Esophagus squamous epithelium (tissue), 5 donors: ENCODE data around the gene BIRC7. TPM values are rescaled to one million over a fixed set of nuclear protein-coding genes. Genes with fewer than 3 reads are reported as not detected.

Experiments used
- DNase-seq: peaks from one replicate; lab custom pipeline; 2025; lab: John Stamatoyannopoulos, UW
- H3K27ac ChIP-seq, 4 donors: fragments of 200-600 bp; sonication (generic); one replicate each; pipeline ENCODE4 v1.5.1; 2016 to 2019; ENCODE audit warnings: mild to moderate bottlenecking in 1 of 4
- H3K27me3 ChIP-seq, 4 donors: fragments of 200-600 bp; sonication (generic); 1 replicate in 3 of 4; 2 replicates in 1 of 4; pipeline versions ENCODE4 v1.5.1 to v1.6.0; 2017 to 2021; ENCODE audit warnings: antibody characterized with exemption in 1 of 4
- H3K36me3 ChIP-seq, 3 donors: fragments of 200-600 bp; sonication (generic); one replicate each; pipeline ENCODE4 v1.5.1; 2016 to 2019
- H3K4me1 ChIP-seq, 3 donors: fragments of 200-600 bp; sonication (generic); one replicate each; pipeline ENCODE4 v1.5.1; 2017 to 2019
- H3K4me3 ChIP-seq, 4 donors: fragments of 200-600 bp; sonication (generic); 1 replicate in 3 of 4; 2 replicates in 1 of 4; pipeline ENCODE4 v1.5.1; 2016 to 2019; ENCODE audit warnings: mild to moderate bottlenecking in 2 of 4, moderate library complexity in 1 of 4
- H3K9me3 ChIP-seq, 3 donors: fragments of 200-600 bp; sonication (generic); one replicate each; pipeline ENCODE4 v1.5.1; 2016 to 2019
- POLR2A ChIP-seq, 4 donors: fragments of 450-650 bp; IDR thresholded peaks; one replicate each; pipeline ENCODE4 v1.6.1; 2017; ENCODE audit warnings: antibody characterized with exemption in 4 of 4, mild to moderate bottlenecking in 4 of 4, moderate library complexity in 3 of 4
- WGBS, 2 donors: methylation state at CpG; one replicate each; pipeline ENCODE4 v1.1.5; 2018; 5-methylcytosine and 5-hydroxymethylcytosine counted together
- intact Hi-C: fragments of 100-400 bp; cut with DNase I; formaldehyde crosslinking; loops from one replicate; pipeline ENCODE4 v1.15.0; 2022
- total RNA-seq, 4 donors: library from RNA; depleted of rRNA; stranded (reverse); fragments of >200 nt; gene quantifications; one replicate each; pipeline ENCODE4 v1.1.0, GENCODE V29; 2016
- TF ChIP-seq, protein P1 (sequence below), 6 experiments: fragments of 450-650 bp in 4 of 6; fragments of 200-600 bp in 2 of 6; sonication (generic) in 2 of 6; IDR thresholded peaks; one replicate each; pipeline ENCODE4 v1.5.1; 2016 to 2019; ENCODE audit warnings: antibody characterized with exemption in 6 of 6, mild to moderate bottlenecking in 4 of 6, moderate library complexity in 4 of 6
- donor health status: DM: yes; HTN: yes; CAD: no.

BIRC7 gene
- total RNA-seq, 4 donors from 2014 or later = 0.57 TPM; not detected in 3

DNA sequence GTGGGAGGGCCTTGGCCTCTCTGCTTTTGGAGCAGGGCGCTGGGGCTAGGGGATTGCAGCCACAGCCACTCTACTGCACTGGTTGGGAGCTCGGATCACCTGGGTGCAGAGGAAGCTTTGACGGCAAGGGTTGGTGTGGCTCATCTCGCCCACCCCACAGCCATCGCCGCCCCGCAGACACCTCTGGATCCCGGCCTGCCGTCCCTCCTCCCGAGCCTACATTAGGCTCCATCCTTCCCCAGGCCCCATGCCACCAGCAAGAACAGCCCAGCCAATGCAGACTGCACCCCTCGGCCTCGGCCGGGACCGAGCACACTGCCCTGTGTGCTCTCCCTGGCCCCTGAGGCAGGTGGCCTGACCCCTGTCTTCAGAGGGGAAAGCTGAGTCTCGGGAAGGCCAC lies 24.8 kb downstream of the BIRC7 start:
- intact Hi-C loops = no loop called here
- H3K27me3 ChIP-seq = peaks cover 0 to 95% (median 0%) of the 10 kb centered on the region in 4 donors
- H3K9me3 ChIP-seq = no peaks in the 10 kb centered on the region
- TF ChIP-seq, protein P1, sequence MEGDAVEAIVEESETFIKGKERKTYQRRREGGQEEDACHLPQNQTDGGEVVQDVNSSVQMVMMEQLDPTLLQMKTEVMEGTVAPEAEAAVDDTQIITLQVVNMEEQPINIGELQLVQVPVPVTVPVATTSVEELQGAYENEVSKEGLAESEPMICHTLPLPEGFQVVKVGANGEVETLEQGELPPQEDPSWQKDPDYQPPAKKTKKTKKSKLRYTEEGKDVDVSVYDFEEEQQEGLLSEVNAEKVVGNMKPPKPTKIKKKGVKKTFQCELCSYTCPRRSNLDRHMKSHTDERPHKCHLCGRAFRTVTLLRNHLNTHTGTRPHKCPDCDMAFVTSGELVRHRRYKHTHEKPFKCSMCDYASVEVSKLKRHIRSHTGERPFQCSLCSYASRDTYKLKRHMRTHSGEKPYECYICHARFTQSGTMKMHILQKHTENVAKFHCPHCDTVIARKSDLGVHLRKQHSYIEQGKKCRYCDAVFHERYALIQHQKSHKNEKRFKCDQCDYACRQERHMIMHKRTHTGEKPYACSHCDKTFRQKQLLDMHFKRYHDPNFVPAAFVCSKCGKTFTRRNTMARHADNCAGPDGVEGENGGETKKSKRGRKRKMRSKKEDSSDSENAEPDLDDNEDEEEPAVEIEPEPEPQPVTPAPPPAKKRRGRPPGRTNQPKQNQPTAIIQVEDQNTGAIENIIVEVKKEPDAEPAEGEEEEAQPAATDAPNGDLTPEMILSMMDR (IDR thresholded peaks at IDR 0.05) = no peak
- TF ChIP-seq POLR2A (IDR thresholded peaks at IDR 0.05) = no peak
- no peaks in the 10 kb centered on the region for H3K36me3 ChIP-seq
- peaks cover 0 to 14% (median 3%) of the 10 kb centered on the region in 3 donors for H3K4me1 ChIP-seq
- WGBS, 2 donors = 80 to 93% methylated on average over 5 to 7 of the region's 15 CpGs
- no peak overlapping the region for H3K27ac ChIP-seq
- no peak overlapping the region for H3K4me3 ChIP-seq
- DNase-seq = no peak

DNA sequence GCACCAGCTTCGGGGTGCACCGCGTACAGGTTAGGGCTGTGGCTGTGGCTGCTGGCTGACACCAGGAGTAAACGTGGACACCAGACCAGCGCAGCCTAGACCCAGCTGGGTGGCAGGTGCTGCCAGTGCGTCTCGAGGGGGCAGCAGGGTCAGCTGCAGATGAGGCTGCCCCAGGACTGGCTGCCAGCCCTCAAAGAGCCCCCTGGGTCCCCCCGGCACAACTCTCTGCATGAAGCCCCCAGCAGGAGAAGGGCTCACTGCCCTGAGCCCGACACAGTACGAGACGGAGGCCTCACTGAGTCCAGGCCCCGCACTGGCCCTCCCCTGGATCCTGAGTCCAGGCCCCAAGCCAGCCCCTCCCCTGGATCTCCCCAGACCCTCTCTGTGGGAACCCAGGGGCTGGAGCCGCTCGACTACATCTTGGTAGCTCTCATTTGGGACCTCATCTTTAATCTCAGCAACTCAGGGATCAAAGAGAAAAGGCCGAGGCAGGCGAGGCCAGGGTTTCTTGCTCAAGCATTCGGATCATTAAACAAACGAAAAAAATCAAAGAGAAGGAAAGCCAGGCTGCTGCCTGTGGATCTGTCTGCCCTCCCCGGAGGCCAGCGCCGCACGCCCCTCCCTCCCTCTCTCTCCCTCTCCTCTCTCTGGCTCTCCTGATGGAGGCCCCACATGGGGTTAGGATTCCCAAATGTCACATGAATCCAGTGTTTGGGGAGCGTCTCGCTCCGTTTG lies 25.5 kb downstream of the BIRC7 start:
- no peaks in the 10 kb centered on the region for H3K36me3 ChIP-seq
- intact Hi-C loops = no loop called here
- H3K9me3 ChIP-seq = no peaks in the 10 kb centered on the region
- TF ChIP-seq, protein P1 (IDR thresholded peaks at IDR 0.05) = no peak
- no peak for TF ChIP-seq POLR2A (IDR thresholded peaks at IDR 0.05)
- peaks cover 0 to 95% (median 0%) of the 10 kb centered on the region in 4 donors for H3K27me3 ChIP-seq
- 40 to 42% methylated on average over 1 to 8 of the region's 25 CpGs for WGBS, 2 donors
- H3K4me1 ChIP-seq = peaks cover 0 to 7% (median 3%) of the 10 kb centered on the region in 3 donors
- H3K27ac ChIP-seq = no peak overlapping the region
- no peak overlapping the region for H3K4me3 ChIP-seq
- DNase-seq = no peak

DNA sequence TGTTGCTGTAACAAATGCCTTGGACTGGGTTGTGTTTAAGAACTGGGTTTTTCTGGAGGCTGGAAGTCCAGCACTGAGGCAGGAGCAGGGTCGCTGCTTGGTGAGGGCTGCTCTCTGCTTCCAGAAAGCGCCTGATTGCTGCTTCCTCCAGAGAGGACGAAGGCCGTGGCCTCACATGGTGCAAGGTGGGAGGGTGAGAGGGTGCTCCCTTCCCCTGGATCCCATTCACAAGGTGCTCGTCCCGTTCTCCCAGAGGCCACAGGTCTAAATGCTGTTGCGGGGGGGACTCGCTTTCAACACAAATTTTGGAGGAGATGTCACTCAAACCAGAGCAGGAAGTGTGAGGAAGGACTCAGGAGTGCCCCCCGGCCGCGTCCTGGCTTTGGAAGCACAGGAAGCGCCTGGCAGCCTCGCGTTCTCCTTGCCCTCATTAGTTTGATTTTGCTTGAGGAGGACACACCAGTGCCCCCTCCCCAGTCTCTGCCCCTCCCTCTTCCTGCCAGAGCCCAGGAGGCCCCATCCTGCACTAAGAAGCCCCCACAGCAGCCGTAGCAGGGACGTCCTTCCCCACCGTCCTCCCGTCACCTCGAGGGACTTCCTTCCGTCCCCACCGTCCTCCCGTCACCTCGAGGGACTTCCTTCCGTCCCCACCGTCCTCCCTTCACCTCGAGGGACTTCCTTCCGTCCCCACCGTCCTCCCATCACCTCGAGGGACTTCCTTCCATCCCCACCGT lies 26.3 kb downstream of the BIRC7 start:
- no peak for DNase-seq
- H3K27me3 ChIP-seq = peaks cover 0 to 93% (median 0%) of the 10 kb centered on the region in 4 donors

DNA sequence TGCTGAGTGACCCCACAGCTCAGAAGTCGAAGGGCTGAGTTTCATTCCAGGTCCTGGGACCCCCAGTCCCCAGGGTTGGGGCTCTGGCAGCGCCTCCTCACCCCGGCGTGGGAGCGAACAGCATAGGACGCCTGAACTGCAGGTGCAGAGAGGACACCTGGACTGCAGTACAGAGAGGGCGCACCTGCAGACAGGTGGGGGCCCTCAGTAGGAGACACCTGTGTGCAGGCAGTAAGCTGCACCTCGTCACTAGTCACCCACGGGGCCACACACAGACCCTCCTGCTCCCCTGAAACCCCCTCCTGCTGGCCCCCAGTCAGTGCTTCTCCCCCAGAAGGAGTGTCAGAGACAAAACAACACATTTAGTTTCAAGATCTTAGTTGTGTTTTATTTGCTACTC lies 27.1 kb downstream of the BIRC7 start:
- Histone ChIP-seq H3K9me3 (no peaks in the 10 kb centered on the region), H3K27me3 (peaks cover 0 to 98% (median 0%) of the 10 kb centered on the region in 4 donors), H3K4me1 (no peaks in the 10 kb centered on the region), H3K27ac (no peak overlapping the region), H3K36me3 (no peaks in the 10 kb centered on the region), H3K4me3 (no peak overlapping the region)
- TF ChIP-seq, protein P1 (IDR thresholded peaks at IDR 0.05) = no peak
- no peak for TF ChIP-seq POLR2A (IDR thresholded peaks at IDR 0.05)
- DNase-seq = no peak
- intact Hi-C loops = no loop called here
- WGBS, 2 donors = 37 to 100% methylated on average over 3 to 4 of the region's 9 CpGs

More for the DNA sequence above, 26.3 kb downstream of the BIRC7 start:
- no peaks in the 10 kb centered on the region for H3K9me3 ChIP-seq
- H3K4me3 ChIP-seq = no peak overlapping the region
- intact Hi-C loops = no loop called here
- TF ChIP-seq POLR2A (IDR thresholded peaks at IDR 0.05) = no peak
- TF ChIP-seq, protein P1 (IDR thresholded peaks at IDR 0.05) = no peak
- 55 to 67% methylated on average over 20 to 22 of the region's 30 CpGs for WGBS, 2 donors
- no peak overlapping the region for H3K27ac ChIP-seq
- no peaks in the 10 kb centered on the region for H3K4me1 ChIP-seq
- no peaks in the 10 kb centered on the region for H3K36me3 ChIP-seq

DNA sequence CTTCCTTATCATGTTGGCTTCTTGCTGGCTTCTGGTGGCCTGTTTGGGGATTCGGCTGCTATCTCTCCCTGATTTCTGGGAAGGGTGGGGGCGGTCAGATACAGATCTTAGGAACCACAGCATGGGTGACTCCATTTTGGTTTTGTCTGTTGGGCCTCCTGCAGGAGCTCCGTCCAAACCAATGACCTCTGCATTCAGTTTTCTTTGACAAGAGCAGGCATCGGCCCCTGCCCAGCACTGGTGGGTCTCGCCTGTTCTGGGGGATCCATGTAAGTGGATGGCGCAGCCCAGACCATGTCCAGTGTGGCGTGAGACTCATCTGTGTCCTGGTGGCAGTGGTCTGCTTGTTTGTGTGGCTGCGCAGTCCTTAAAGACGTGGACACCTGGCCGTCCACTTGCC lies 28.3 kb downstream of the BIRC7 start:
- peaks cover 0 to 88% (median 0%) of the 10 kb centered on the region in 4 donors for H3K27me3 ChIP-seq
- H3K4me1 ChIP-seq = peaks cover 0 to 6% (median 3%) of the 10 kb centered on the region in 3 donors
- 79 to 87% methylated on average over 2 to 8 of the region's 10 CpGs for WGBS, 2 donors

More for the DNA sequence above, 28.3 kb downstream of the BIRC7 start:
- no peak for DNase-seq
- H3K9me3 ChIP-seq = no peaks in the 10 kb centered on the region
- intact Hi-C loops = no loop called here
- TF ChIP-seq, protein P1 (IDR thresholded peaks at IDR 0.05) = no peak
- TF ChIP-seq POLR2A (IDR thresholded peaks at IDR 0.05) = no peak
- no peak overlapping the region for H3K27ac ChIP-seq
- H3K4me3 ChIP-seq = no peak overlapping the region
- H3K36me3 ChIP-seq = no peaks in the 10 kb centered on the region
